ENCODE measurements around the gene ZNF367.

ZNF367 gene

GRCh38 chr9:96391021-96391765 is 27.0 kb downstream of the ZNF367 start:
- H3K27ac ChIP-seq (ENCODE audit: low read length), result no peak overlapping the region
- peaks cover 15% of the 10 kb centered on the region for H3K79me2 ChIP-seq (ENCODE audit: low read length)
- H4K20me1 ChIP-seq (ENCODE audit: insufficient read depth, low read length), result peaks cover 10% of the 10 kb centered on the region; the same call in 1 of the 2 replicates
- H3K9ac ChIP-seq (ENCODE audit: low read length), result no peak overlapping the region
- no peaks in the 10 kb centered on the region for H3K4me1 ChIP-seq (ENCODE audit: low read length)
- no peak overlapping the region for H3K4me3 ChIP-seq (ENCODE audit: low read length)
- no peaks in the 10 kb centered on the region for H3K27me3 ChIP-seq (ENCODE audit: low read depth, low read length)
- H2AFZ ChIP-seq (ENCODE audit: low read depth, low read length), result no peak overlapping the region
- no peak for TF ChIP-seq CTCF (IDR thresholded peaks at IDR 0.05; ENCODE audit: low read depth, low read length)
- TF ChIP-seq EZH2phosphoT487 (IDR thresholded peaks at IDR 0.05; ENCODE audit: low read depth), result no peak
- H3K4me2 ChIP-seq (ENCODE audit: low read length), result no peak overlapping the region
- H3K36me3 ChIP-seq (replicated peaks; ENCODE audit: low read depth, low read length), result peaks cover 65% of the 10 kb centered on the region
- no peaks in the 10 kb centered on the region for H3K9me3 ChIP-seq (ENCODE audit: insufficient read depth, low read length)

- Histone ChIP-seq H3K4me2 (ENCODE audit: low read length) (no peak overlapping the region), H3K9ac (ENCODE audit: low read length) (no peak overlapping the region), H3K27ac (ENCODE audit: low read length) (no peak overlapping the region), H3K36me3 (replicated peaks; ENCODE audit: low read depth, low read length) (peaks cover 67% of the 10 kb centered on the region), H3K27me3 (ENCODE audit: low read depth, low read length) (no peaks in the 10 kb centered on the region), H3K9me3 (ENCODE audit: insufficient read depth, low read length) (no peaks in the 10 kb centered on the region), H3K79me2 (ENCODE audit: low read length) (no peaks in the 10 kb centered on the region; the same call in 1 of the 2 replicates), H3K4me1 (ENCODE audit: low read length) (no peaks in the 10 kb centered on the region), H2AFZ (ENCODE audit: low read depth, low read length) (no peak overlapping the region), H4K20me1 (ENCODE audit: insufficient read depth, low read length) (no peaks in the 10 kb centered on the region), H3K4me3 (ENCODE audit: low read length) (no peak overlapping the region)
- TF ChIP-seq EZH2phosphoT487 (IDR thresholded peaks at IDR 0.05; ENCODE audit: low read depth) (no peak), CTCF (IDR thresholded peaks at IDR 0.05; ENCODE audit: low read depth, low read length) (no peak)
Observed at GRCh38 chr9:96388144-96388543, 30.0 kb downstream of the ZNF367 start.

- peaks cover 54% of the 10 kb centered on the region for H3K36me3 ChIP-seq (replicated peaks; ENCODE audit: low read depth, low read length)
- H3K4me3 ChIP-seq (ENCODE audit: low read length), result no peak overlapping the region
- H3K27me3 ChIP-seq (ENCODE audit: low read depth, low read length), result no peaks in the 10 kb centered on the region
- no peak overlapping the region for H2AFZ ChIP-seq (ENCODE audit: low read depth, low read length)
- no peaks in the 10 kb centered on the region for H3K4me1 ChIP-seq (ENCODE audit: low read length)
- H3K9me3 ChIP-seq (ENCODE audit: insufficient read depth, low read length), result no peaks in the 10 kb centered on the region
- H3K9ac ChIP-seq (ENCODE audit: low read length), result no peak overlapping the region
- no peaks in the 10 kb centered on the region for H3K79me2 ChIP-seq (ENCODE audit: low read length)
- no peak for TF ChIP-seq CTCF (IDR thresholded peaks at IDR 0.05; ENCODE audit: low read depth, low read length)
- no peak for TF ChIP-seq EZH2phosphoT487 (IDR thresholded peaks at IDR 0.05; ENCODE audit: low read depth)
- no peak overlapping the region for H3K4me2 ChIP-seq (ENCODE audit: low read length)
- no peaks in the 10 kb centered on the region for H4K20me1 ChIP-seq (ENCODE audit: insufficient read depth, low read length)
- H3K27ac ChIP-seq (ENCODE audit: low read length), result no peak overlapping the region
Observed at GRCh38 chr9:96386157-96386556, 32.0 kb downstream of the ZNF367 start.

GRCh38 chr9:96383165-96383942 is 34.8 kb downstream of the ZNF367 start, which contains the start of gene SLC35D2:
TSS of gene SLC35D2 (minus strand) at chr9:96383711. CDS start at chr9:96383634, 77 bp downstream.
- no peaks in the 10 kb centered on the region for H4K20me1 ChIP-seq (ENCODE audit: insufficient read depth, low read length)
- no peaks in the 10 kb centered on the region for H3K79me2 ChIP-seq (ENCODE audit: low read length)
- H3K9ac ChIP-seq (ENCODE audit: low read length), result no peak within 1 kb of the TSS
- H2AFZ ChIP-seq (ENCODE audit: low read depth, low read length), result no peak within 1 kb of the TSS
- no peaks in the 10 kb centered on the region for H3K27me3 ChIP-seq (ENCODE audit: low read depth, low read length)
- no peak within 1 kb of the TSS for H3K4me3 ChIP-seq (ENCODE audit: low read length)
- H3K36me3 ChIP-seq (replicated peaks; ENCODE audit: low read depth, low read length), result peaks cover 43% of the 10 kb centered on the region
- no peaks in the 10 kb centered on the region for H3K9me3 ChIP-seq (ENCODE audit: insufficient read depth, low read length)
- no peaks in the 10 kb centered on the region for H3K4me1 ChIP-seq (ENCODE audit: low read length)
- H3K27ac ChIP-seq (ENCODE audit: low read length), result no peak within 1 kb of the TSS
- TF ChIP-seq CTCF (IDR thresholded peaks at IDR 0.05; ENCODE audit: low read depth, low read length) (no peak), EZH2phosphoT487 (IDR thresholded peaks at IDR 0.05; ENCODE audit: low read depth) (no peak)
- H3K4me2 ChIP-seq (ENCODE audit: low read length), result no peak within 1 kb of the TSS
